ENCODE data around the gene DCAF7. TPM values are rescaled to one million over a fixed set of nuclear protein-coding genes. Genes with fewer than 3 reads are reported as not detected.
A peak's percentile ranks its signal among the peaks of the same experiment; 100 is the strongest.

DCAF7 gene
- total RNA-seq, 1 donor from 2014 or later: 34.1 TPM

DNA sequence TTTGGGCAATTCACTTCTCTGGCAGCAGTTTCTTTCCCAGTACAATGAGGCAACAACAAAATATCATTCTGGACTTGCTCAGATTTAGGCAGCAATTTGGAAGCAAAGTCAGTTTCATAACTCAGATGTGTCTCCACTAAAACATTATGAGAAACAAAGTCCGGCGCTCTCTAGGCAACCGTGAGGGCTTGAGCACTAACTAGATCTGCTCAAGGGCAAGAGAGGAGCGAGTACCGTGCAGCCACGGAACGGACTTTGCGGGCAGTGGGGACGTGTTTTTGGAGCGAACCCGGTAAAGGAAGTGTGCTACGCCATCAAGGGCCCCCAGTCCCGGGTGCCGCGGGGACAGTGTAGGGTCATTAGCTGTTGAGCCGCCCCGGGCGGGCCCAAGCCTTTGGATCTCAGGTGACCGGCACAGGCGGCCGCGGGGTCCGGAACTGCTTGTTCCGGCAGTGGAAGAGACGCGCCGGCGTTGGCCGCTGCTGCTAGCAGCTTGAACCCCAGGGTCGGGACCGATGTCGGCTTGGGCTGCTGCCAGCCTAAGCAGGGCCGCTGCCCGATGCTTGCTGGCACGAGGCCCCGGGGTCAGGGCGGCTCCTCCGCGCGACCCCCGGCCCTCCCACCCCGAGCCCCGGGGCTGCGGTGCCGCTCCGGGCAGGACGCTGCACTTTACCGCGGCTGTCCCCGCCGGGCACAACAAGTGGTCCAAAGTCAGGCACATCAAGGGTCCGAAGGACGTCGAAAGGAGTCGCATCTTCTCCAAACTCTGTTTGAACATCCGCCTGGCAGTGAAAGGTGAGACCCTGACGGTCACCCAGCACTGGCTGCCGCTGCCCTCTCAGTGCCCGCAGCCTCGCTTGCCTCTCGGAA is 50.5 kb downstream of the DCAF7 start, which contains the start of gene TACO1:
TSS of gene TACO1 (plus strand) at position 327 of the 870 bp plus-strand sequence. CDS start at position 516, 189 bp downstream.
- Histone ChIP-seq H3K27me3 (no peaks in the 10 kb centered on the region), H3K4me1 (peaks cover 21% of the 10 kb centered on the region), H3K27ac (peak within 1 kb of the TSS; percentile 76), H3K4me3 (peak within 1 kb of the TSS; percentile 66 to 71), H3K9me3 (no peaks in the 10 kb centered on the region), H3K36me3 (peaks cover 0 to 23% of the 10 kb centered on the region in 2 donors)
- no peak for DNase-seq (ENCODE audit: extremely low spot score in 2 of 2)
- TF ChIP-seq POLR2A (IDR thresholded peaks at IDR 0.05) (no peak), POLR2AphosphoS5 (IDR thresholded peaks at IDR 0.05; ENCODE audit: insufficient read depth in 1 of 2, low read depth in 1 of 2) (peak; percentile 59 to 81)
- intact Hi-C loops (cut with DNase I): loop anchor here (5.0 to 10.0 kb wide), 2 partner anchors 46 to 164 kb away; partner anchors contain the start of gene DCAF7

DNA sequence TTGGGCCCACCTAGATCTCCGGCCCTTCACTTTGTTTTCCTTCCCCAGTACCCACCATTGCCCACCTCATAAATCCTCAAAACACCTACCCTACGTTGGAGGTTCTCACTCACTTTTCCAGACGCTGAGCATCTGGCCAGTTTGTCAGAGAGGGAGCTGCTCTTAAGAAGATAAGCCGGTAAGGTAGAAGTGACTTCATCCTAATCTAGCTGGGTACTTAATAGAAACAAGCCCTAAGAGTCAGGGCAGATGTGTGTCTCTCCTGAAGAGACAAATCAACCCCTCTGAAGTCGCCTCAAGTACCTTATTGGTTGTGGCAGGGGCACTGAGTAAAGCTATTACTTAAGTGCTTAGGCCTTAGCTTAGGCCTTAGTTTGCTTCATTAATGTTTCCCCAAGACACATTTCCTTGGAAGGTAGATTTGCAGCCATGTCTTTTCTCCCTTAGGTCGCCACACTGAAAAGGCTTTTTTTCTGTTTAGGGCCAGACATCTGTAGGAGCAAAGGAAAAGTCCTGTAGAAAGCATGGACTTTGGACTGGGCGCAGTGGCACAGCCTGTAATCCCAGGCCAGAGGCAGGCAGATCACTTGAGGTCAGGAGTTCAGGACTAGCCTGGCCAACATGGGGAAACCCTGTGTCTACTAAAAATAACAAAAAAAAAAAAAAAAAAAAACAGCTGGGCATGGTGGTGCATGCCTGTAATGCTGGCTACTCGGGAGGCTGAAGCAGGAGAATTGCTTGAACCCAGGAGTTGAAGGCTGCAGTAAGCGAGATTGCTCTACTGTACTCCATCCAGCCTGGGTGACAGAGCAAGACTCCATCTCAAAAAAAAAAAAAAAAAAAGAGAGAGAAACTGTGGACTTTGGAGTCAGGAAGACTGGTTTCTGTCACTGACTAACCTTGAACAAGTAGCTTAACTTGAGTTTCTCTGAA is 51.4 kb downstream of the DCAF7 start:
- H3K9me3 ChIP-seq: no peaks in the 10 kb centered on the region
- H3K27me3 ChIP-seq: no peaks in the 10 kb centered on the region
- peak overlapping the region; percentile 66 to 71 for H3K4me3 ChIP-seq
- intact Hi-C loops (cut with DNase I): loop anchor here (5.0 to 10.0 kb wide), 2 partner anchors 47 to 164 kb away; partner anchors contain the start of gene DCAF7
- DNase-seq (ENCODE audit: extremely low spot score in 2 of 2): no peak
- H3K4me1 ChIP-seq: peaks cover 21% of the 10 kb centered on the region
- TF ChIP-seq, protein P1, sequence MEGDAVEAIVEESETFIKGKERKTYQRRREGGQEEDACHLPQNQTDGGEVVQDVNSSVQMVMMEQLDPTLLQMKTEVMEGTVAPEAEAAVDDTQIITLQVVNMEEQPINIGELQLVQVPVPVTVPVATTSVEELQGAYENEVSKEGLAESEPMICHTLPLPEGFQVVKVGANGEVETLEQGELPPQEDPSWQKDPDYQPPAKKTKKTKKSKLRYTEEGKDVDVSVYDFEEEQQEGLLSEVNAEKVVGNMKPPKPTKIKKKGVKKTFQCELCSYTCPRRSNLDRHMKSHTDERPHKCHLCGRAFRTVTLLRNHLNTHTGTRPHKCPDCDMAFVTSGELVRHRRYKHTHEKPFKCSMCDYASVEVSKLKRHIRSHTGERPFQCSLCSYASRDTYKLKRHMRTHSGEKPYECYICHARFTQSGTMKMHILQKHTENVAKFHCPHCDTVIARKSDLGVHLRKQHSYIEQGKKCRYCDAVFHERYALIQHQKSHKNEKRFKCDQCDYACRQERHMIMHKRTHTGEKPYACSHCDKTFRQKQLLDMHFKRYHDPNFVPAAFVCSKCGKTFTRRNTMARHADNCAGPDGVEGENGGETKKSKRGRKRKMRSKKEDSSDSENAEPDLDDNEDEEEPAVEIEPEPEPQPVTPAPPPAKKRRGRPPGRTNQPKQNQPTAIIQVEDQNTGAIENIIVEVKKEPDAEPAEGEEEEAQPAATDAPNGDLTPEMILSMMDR (IDR thresholded peaks at IDR 0.05): no peak
- no peak for TF ChIP-seq POLR2AphosphoS5 (IDR thresholded peaks at IDR 0.05; ENCODE audit: insufficient read depth in 1 of 2, low read depth in 1 of 2)
- TF ChIP-seq POLR2A (IDR thresholded peaks at IDR 0.05): no peak
- peak overlapping the region; percentile 76 for H3K27ac ChIP-seq
- peaks cover 0 to 32% of the 10 kb centered on the region in 2 donors for H3K36me3 ChIP-seq

DNA sequence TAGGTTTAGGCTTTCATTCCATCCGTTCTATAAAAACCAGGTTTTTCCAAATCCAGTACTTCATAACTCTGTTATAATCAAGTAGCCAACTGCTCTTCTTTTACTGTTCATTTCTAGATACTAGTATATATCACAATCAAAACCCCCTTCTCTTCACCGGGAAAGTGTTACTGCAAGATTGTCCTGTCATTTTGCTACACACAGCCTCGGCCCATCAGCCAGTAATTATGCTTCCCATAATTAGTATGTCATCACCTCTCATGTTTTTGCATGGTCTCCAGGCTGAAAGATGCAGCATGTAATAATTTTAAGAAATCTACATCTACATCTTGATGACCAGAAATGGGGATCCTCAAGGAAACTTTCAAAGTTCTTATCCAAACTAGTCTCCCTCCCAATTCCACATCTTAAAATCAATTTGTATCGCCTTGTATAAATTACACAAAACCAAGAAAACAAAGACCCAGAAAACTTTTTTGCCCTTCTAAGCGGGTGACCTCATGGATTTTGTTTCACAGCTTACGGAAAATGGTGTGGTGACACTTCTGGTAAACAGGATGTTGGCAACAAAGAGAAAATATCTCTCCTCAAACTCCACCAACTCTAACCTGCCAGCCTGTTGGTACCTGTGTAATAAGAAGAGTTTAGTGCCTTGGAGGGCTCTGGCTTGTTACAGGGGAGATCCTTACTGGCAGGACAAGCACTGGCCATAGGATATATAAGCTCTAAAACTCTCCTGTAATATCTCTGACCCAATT is 59.7 kb downstream of the DCAF7 start:
- Histone ChIP-seq H3K27me3 (no peaks in the 10 kb centered on the region), H3K27ac (no peak overlapping the region)

DNA sequence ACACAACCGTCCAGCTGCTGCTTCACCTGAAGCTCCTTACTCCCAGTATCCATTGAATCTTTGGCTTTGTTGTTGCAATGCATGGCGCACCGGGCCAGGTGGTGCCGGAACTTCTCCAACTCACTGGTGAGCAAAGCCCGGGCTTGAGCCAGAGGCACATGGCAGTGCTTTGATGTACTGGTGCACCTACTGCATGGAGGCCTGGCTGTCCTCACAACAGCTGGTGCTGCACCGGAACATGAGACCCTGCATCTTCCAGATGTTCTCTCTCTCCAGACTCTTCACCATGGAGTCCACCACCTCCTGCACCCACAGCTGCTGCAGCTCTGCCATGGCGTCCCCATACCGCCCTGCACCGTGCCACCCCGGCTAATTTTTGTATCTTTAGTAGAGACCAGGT is 60.6 kb downstream of the DCAF7 start:
- intact Hi-C loops (cut with DNase I): loop anchor here (5.0 kb wide), 1 partner anchor 184 kb away; no protein-coding TSS in a partner anchor
- H3K36me3 ChIP-seq: peaks cover 0 to 28% of the 10 kb centered on the region in 2 donors
- no peak for DNase-seq (ENCODE audit: extremely low spot score in 2 of 2)
- H3K9me3 ChIP-seq: no peaks in the 10 kb centered on the region
- no peak overlapping the region for H3K27ac ChIP-seq
- no peaks in the 10 kb centered on the region for H3K4me1 ChIP-seq
- no peaks in the 10 kb centered on the region for H3K27me3 ChIP-seq
- TF ChIP-seq, protein P1 (IDR thresholded peaks at IDR 0.05): no peak
- TF ChIP-seq POLR2A (IDR thresholded peaks at IDR 0.05) (no peak), POLR2AphosphoS5 (IDR thresholded peaks at IDR 0.05; ENCODE audit: insufficient read depth in 1 of 2, low read depth in 1 of 2) (no peak)
- H3K4me3 ChIP-seq: no peak overlapping the region

More for the DNA sequence above, 59.7 kb downstream of the DCAF7 start:
- Histone ChIP-seq H3K36me3 (peaks cover 0 to 37% of the 10 kb centered on the region in 2 donors), H3K4me1 (no peaks in the 10 kb centered on the region), H3K4me3 (no peak overlapping the region), H3K9me3 (no peaks in the 10 kb centered on the region)
- TF ChIP-seq POLR2AphosphoS5 (IDR thresholded peaks at IDR 0.05; ENCODE audit: insufficient read depth in 1 of 2, low read depth in 1 of 2): no peak
- no peak for DNase-seq (ENCODE audit: extremely low spot score in 2 of 2)
- intact Hi-C loops (cut with DNase I): loop anchor here (5.0 to 10.0 kb wide), 2 partner anchors 55 to 183 kb away; partner anchors contain the start of gene DCAF7

DNA sequence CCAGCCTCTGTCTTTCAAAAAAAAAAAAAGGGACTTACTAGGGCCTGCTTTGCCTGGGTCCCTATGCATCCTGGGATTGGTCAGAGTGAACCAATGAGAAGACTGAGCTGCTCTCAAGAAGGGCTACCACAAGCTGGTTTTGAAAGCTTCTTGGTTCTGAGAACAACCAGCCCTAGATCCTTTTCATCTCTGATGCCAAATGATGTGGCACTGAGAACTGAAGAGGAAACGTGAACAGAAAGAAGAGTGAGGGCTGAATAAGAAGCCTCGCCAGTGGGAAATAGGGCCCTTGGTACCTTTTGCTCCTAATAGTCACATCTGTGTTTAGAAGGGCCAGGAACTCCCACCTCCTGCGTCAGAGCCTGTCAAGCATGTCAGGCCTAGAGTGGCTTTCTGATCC is 61.1 kb downstream of the DCAF7 start:
- no peak overlapping the region for H3K4me3 ChIP-seq
- peaks cover 0 to 23% of the 10 kb centered on the region in 2 donors for H3K36me3 ChIP-seq
- H3K27ac ChIP-seq: no peak overlapping the region
- H3K27me3 ChIP-seq: no peaks in the 10 kb centered on the region
- intact Hi-C loops (cut with DNase I): loop anchor here (5.0 kb wide), 1 partner anchor 184 kb away; no protein-coding TSS in a partner anchor
- DNase-seq (ENCODE audit: extremely low spot score in 2 of 2): no peak
- no peaks in the 10 kb centered on the region for H3K9me3 ChIP-seq
- no peaks in the 10 kb centered on the region for H3K4me1 ChIP-seq
- no peak for TF ChIP-seq POLR2AphosphoS5 (IDR thresholded peaks at IDR 0.05; ENCODE audit: insufficient read depth in 1 of 2, low read depth in 1 of 2)
- TF ChIP-seq, protein P1 (IDR thresholded peaks at IDR 0.05): no peak
- no peak for TF ChIP-seq POLR2A (IDR thresholded peaks at IDR 0.05)
